GM10266 (cell line): ENCODE measurements around the gene ZNF366.

Experiments
- DNase-seq: peaks from one replicate; pipeline ENCODE4 v3.0.0; 2012; ENCODE audit errors: extremely low spot score
- TF ChIP-seq, protein P1 (sequence below): IDR thresholded peaks from 2 replicates; pipeline ENCODE4 v1.5.1; 2012; ENCODE audit warnings: mild to moderate bottlenecking, low read depth; ENCODE audit not compliant: control insufficient read depth, insufficient read depth; ENCODE audit errors: missing control alignments

The ZNF366 gene

GRCh38 chr5:72441862-72442540 is 65.2 kb downstream of the ZNF366 start:
- no peak for DNase-seq
- TF ChIP-seq, protein P1, sequence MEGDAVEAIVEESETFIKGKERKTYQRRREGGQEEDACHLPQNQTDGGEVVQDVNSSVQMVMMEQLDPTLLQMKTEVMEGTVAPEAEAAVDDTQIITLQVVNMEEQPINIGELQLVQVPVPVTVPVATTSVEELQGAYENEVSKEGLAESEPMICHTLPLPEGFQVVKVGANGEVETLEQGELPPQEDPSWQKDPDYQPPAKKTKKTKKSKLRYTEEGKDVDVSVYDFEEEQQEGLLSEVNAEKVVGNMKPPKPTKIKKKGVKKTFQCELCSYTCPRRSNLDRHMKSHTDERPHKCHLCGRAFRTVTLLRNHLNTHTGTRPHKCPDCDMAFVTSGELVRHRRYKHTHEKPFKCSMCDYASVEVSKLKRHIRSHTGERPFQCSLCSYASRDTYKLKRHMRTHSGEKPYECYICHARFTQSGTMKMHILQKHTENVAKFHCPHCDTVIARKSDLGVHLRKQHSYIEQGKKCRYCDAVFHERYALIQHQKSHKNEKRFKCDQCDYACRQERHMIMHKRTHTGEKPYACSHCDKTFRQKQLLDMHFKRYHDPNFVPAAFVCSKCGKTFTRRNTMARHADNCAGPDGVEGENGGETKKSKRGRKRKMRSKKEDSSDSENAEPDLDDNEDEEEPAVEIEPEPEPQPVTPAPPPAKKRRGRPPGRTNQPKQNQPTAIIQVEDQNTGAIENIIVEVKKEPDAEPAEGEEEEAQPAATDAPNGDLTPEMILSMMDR = no peak

- no peak for DNase-seq
- TF ChIP-seq, protein P1 = no peak
These were observed 66.0 kb downstream of the ZNF366 start for GRCh38 chr5:72441094-72441723.

GRCh38 chr5:72440207-72440638 is 67.0 kb downstream of the ZNF366 start:
- DNase-seq = no peak
- TF ChIP-seq, protein P1 = no peak

- no peak for DNase-seq
- TF ChIP-seq, protein P1 = no peak
These were observed 68.0 kb downstream of the ZNF366 start for GRCh38 chr5:72439192-72439591.

DNA sequence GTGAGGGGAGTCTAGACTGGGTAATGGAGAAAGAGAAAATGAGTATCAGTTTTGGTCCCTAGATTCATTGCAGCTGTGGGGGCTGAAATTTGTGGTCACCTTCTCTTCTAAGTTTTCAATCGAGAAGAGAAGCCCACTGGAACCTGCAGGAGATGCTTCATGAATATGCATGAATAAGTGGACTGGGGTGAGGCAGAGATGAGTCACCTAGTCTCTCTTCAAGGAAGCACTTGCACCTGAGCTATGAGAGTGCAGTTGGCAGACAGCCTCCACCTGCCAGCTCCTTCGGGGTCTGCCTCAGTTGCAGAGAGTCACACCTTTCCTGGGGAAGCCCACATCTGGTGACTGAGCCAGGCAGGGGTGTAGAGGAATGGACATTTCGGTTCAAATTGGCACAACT is 69.1 kb downstream of the ZNF366 start:
- no peak for DNase-seq

DNA sequence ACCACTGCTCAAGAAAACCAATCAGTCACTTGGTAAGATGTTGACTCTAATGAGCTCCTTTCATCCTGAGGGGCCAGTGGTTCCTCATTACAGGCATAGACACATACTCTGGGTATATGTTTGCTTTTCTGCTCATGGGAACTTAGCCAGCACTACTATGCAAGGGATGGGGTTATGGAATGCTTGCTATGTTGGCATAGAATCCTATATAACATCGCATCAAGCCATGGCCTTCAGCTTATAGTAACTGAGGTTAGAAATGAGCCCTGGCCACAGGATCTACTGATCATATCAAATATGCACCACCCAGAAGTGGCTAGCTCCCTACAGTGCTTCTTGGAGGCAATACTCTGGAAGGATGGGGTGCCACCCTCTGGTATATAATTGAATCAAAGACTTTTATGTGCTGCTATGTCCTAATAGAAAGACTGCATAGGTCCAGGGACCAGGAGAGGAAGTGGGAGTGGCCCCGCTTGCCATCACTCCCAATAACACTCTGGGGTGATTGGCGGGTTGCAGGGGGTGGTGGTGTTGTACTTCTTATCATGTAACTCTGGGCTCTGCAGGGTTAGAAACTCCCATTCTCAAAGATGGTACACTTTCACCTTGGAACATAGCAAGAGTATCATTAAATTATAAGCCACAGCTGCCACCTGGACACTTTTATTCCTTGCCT is 70.3 kb downstream of the ZNF366 start:
- TF ChIP-seq, protein P1 = no peak
- DNase-seq = no peak

More for the DNA sequence above, 69.1 kb downstream of the ZNF366 start:
- TF ChIP-seq, protein P1 = no peak
